ENCODE data around the gene TTC22. TPM values are rescaled to one million over a fixed set of nuclear protein-coding genes. Genes with fewer than 3 reads are reported as not detected.

The TTC22 gene
- total RNA-seq, 1 donor from 2014 or later = 2.4 TPM

GRCh38 chr1:54819195-54819536 is 18.0 kb upstream of the TTC22 start:
- Mint-ChIP-seq H3K4me1 (ENCODE audit: low read depth) (peaks cover 5% of the 10 kb centered on the region), H3K27ac (no peak overlapping the region), H3K4me3 (ENCODE audit: low read depth) (no peak overlapping the region), H3K36me3 (ENCODE audit: insufficient read depth) (peaks cover 2% of the 10 kb centered on the region), H3K9me3 (ENCODE audit: low read depth) (peaks cover 19% of the 10 kb centered on the region), H3K27me3 (peaks cover 11% of the 10 kb centered on the region)
- no peak for DNase-seq (ENCODE audit: low spot score, unreplicated experiment)
- no peak for TF ChIP-seq CTCF (IDR thresholded peaks at IDR 0.05; ENCODE audit: unreplicated experiment)

GRCh38 chr1:54818461-54819194 is 17.5 kb upstream of the TTC22 start:
- DNase-seq (ENCODE audit: low spot score, unreplicated experiment) = no peak
- no peak overlapping the region for H3K27ac Mint-ChIP-seq
- no peak for TF ChIP-seq CTCF (IDR thresholded peaks at IDR 0.05; ENCODE audit: unreplicated experiment)
- H3K9me3 Mint-ChIP-seq (ENCODE audit: low read depth) = peaks cover 17% of the 10 kb centered on the region
- peaks cover 5% of the 10 kb centered on the region for H3K4me1 Mint-ChIP-seq (ENCODE audit: low read depth)
- H3K4me3 Mint-ChIP-seq (ENCODE audit: low read depth) = no peak overlapping the region
- peaks cover 2% of the 10 kb centered on the region for H3K36me3 Mint-ChIP-seq (ENCODE audit: insufficient read depth)
- H3K27me3 Mint-ChIP-seq = peaks cover 11% of the 10 kb centered on the region

GRCh38 chr1:54816951-54817350 is 15.8 kb upstream of the TTC22 start:
- peaks cover 3% of the 10 kb centered on the region for H3K9me3 Mint-ChIP-seq (ENCODE audit: low read depth)
- no peak overlapping the region for H3K4me3 Mint-ChIP-seq (ENCODE audit: low read depth)
- no peak overlapping the region for H3K27ac Mint-ChIP-seq
- H3K27me3 Mint-ChIP-seq = peaks cover 18% of the 10 kb centered on the region
- H3K36me3 Mint-ChIP-seq (ENCODE audit: insufficient read depth) = peaks cover 2% of the 10 kb centered on the region
- TF ChIP-seq CTCF (IDR thresholded peaks at IDR 0.05; ENCODE audit: unreplicated experiment) = no peak
- DNase-seq (ENCODE audit: low spot score, unreplicated experiment) = no peak
- H3K4me1 Mint-ChIP-seq (ENCODE audit: low read depth) = peaks cover 5% of the 10 kb centered on the region

- no peak for DNase-seq (ENCODE audit: low spot score, unreplicated experiment)
- Mint-ChIP-seq H3K9me3 (ENCODE audit: low read depth) (peaks cover 2% of the 10 kb centered on the region), H3K27me3 (peaks cover 20% of the 10 kb centered on the region), H3K4me1 (ENCODE audit: low read depth) (peaks cover 5% of the 10 kb centered on the region), H3K36me3 (ENCODE audit: insufficient read depth) (peaks cover 1% of the 10 kb centered on the region), H3K4me3 (ENCODE audit: low read depth) (no peak overlapping the region), H3K27ac (no peak overlapping the region)
- no peak for TF ChIP-seq CTCF (IDR thresholded peaks at IDR 0.05; ENCODE audit: unreplicated experiment)
Observed at GRCh38 chr1:54816130-54816529, 15.0 kb upstream of the TTC22 start.

- no peak for DNase-seq (ENCODE audit: low spot score, unreplicated experiment)
- peaks cover 5% of the 10 kb centered on the region for H3K4me1 Mint-ChIP-seq (ENCODE audit: low read depth)
- H3K27ac Mint-ChIP-seq = no peak overlapping the region
- no peak for TF ChIP-seq CTCF (IDR thresholded peaks at IDR 0.05; ENCODE audit: unreplicated experiment)
- H3K36me3 Mint-ChIP-seq (ENCODE audit: insufficient read depth) = no peaks in the 10 kb centered on the region
- H3K4me3 Mint-ChIP-seq (ENCODE audit: low read depth) = no peak overlapping the region
- H3K9me3 Mint-ChIP-seq (ENCODE audit: low read depth) = no peaks in the 10 kb centered on the region
- peaks cover 25% of the 10 kb centered on the region for H3K27me3 Mint-ChIP-seq
Observed at GRCh38 chr1:54815086-54815876, 14.2 kb upstream of the TTC22 start.

Measured in progenitor cell of endocrine pancreas (in vitro differentiated cells).